DND-41 (cell line): ENCODE data around the gene COL23A1.

ENCODE experiments used
- ATAC-seq: fragments of 200-7000 bp; cut with Tn5 transposase; 3 replicates; pipeline ENCODE4 v1.9.1; 2021; ENCODE audit warnings: low read depth; ENCODE audit not compliant: insufficient read depth
- DNase-seq: peaks from one replicate; pipeline ENCODE4 v3.0.0-alpha.2; 2020
- H2AFZ ChIP-seq: 2 replicates; pipeline ENCODE4 v1.6.0; 2012; ENCODE audit warnings: low read depth, low read length
- H3K27ac ChIP-seq: 2 replicates; pipeline ENCODE4 v1.5.1; 2012; ENCODE audit warnings: low read length, inconsistent platforms
- H3K27me3 ChIP-seq: fragments of 200-600 bp; sonication (generic); 2 replicates; pipeline ENCODE4 v1.6.0; 2012; ENCODE audit warnings: low read length, mild to moderate bottlenecking, inconsistent platforms; ENCODE audit not compliant: insufficient read depth, poor library complexity
- H3K36me3 ChIP-seq: 2 replicates; pipeline ENCODE4 v1.5.1; 2012; ENCODE audit warnings: low read length, inconsistent platforms; ENCODE audit not compliant: insufficient read depth
- H3K4me1 ChIP-seq: 2 replicates; pipeline ENCODE4 v1.5.1; 2012; ENCODE audit warnings: mild to moderate bottlenecking, low read length; ENCODE audit not compliant: insufficient read depth
- H3K4me2 ChIP-seq: 2 replicates; pipeline ENCODE4 v1.6.0; 2012; ENCODE audit warnings: mild to moderate bottlenecking, moderate library complexity, low read length, inconsistent platforms; ENCODE audit not compliant: insufficient read depth
- H3K4me3 ChIP-seq, 2 experiments: fragments of 200-600 bp in 1 of 2; shearing (Covaris generic) in 1 of 2; 2 replicates each; pipeline ENCODE4 v1.5.1; 2012 to 2016; ENCODE audit warnings: inconsistent platforms in 2 of 2, low read length in 2 of 2, mild to moderate bottlenecking in 2 of 2, low read depth in 1 of 2, moderate library complexity in 1 of 2
- H3K79me2 ChIP-seq: 2 replicates; pipeline ENCODE4 v1.6.0; 2012; ENCODE audit warnings: low read length, inconsistent platforms; ENCODE audit not compliant: insufficient read depth
- H3K9ac ChIP-seq: 2 replicates; pipeline ENCODE4 v1.6.0; 2012; ENCODE audit warnings: low read depth, mild to moderate bottlenecking, inconsistent platforms, low read length, moderate library complexity
- H3K9me3 ChIP-seq: 2 replicates; pipeline ENCODE4 v1.5.1; 2012; ENCODE audit warnings: low read length, moderate library complexity, mild to moderate bottlenecking, inconsistent platforms; ENCODE audit not compliant: insufficient read depth, severe bottlenecking
- H4K20me1 ChIP-seq: 2 replicates; pipeline ENCODE4 v1.6.0; 2012; ENCODE audit warnings: low read length; ENCODE audit not compliant: insufficient read depth
- CTCF ChIP-seq: IDR thresholded peaks from 2 replicates; pipeline ENCODE4 v1.5.1; 2012; ENCODE audit warnings: borderline replicate concordance, low read length, moderate library complexity, mild to moderate bottlenecking; ENCODE audit not compliant: poor library complexity, severe bottlenecking; ENCODE audit errors: extremely low read depth
- EZH2 ChIP-seq: IDR thresholded peaks from 3 replicates; pipeline ENCODE4 v1.6.1; 2012; ENCODE audit warnings: borderline replicate concordance, low read depth, mild to moderate bottlenecking, moderate library complexity, low read length, inconsistent platforms; ENCODE audit not compliant: severe bottlenecking

COL23A1 gene

GRCh38 chr5:178476972-178477754 is 113.0 kb downstream of the COL23A1 start:
- peak overlapping the region; percentile 36; the same call in 1 of the 2 replicates for H2AFZ ChIP-seq
- H3K4me1 ChIP-seq, result peaks cover 8% of the 10 kb centered on the region; the same call in 1 of the 2 replicates
- H4K20me1 ChIP-seq, result no peaks in the 10 kb centered on the region
- H3K9ac ChIP-seq, result no peak overlapping the region
- no peak overlapping the region for H3K27ac ChIP-seq
- TF ChIP-seq CTCF (no peak), EZH2 (no peak)
- DNase-seq, result no peak
- no peak for ATAC-seq
- no peaks in the 10 kb centered on the region for H3K27me3 ChIP-seq
- H3K36me3 ChIP-seq, result no peaks in the 10 kb centered on the region
- H3K4me2 ChIP-seq, result no peak overlapping the region
- H3K9me3 ChIP-seq, result peaks cover 6% of the 10 kb centered on the region
- H3K79me2 ChIP-seq, result no peaks in the 10 kb centered on the region
- H3K4me3 ChIP-seq, result no peak overlapping the region

- ATAC-seq (no peak), DNase-seq (peak; percentile 18)
- Histone ChIP-seq H3K4me2 (no peak overlapping the region), H3K27ac (no peak overlapping the region), H4K20me1 (no peaks in the 10 kb centered on the region), H3K9ac (no peak overlapping the region), H3K36me3 (no peaks in the 10 kb centered on the region), H3K79me2 (no peaks in the 10 kb centered on the region), H3K9me3 (peaks cover 6% of the 10 kb centered on the region), H3K4me3 (no peak overlapping the region), H2AFZ (no peak overlapping the region), H3K27me3 (no peaks in the 10 kb centered on the region), H3K4me1 (peaks cover 8% of the 10 kb centered on the region; the same call in 1 of the 2 replicates)
- TF ChIP-seq EZH2, result no peak
- TF ChIP-seq CTCF, result no peak
These were observed 113.7 kb downstream of the COL23A1 start for GRCh38 chr5:178476531-178476930.

GRCh38 chr5:178475422-178475821 is 114.8 kb downstream of the COL23A1 start:
- Histone ChIP-seq H2AFZ (no peak overlapping the region), H3K27ac (no peak overlapping the region), H4K20me1 (no peaks in the 10 kb centered on the region), H3K79me2 (no peaks in the 10 kb centered on the region), H3K27me3 (no peaks in the 10 kb centered on the region), H3K9me3 (peaks cover 6% of the 10 kb centered on the region), H3K4me2 (no peak overlapping the region), H3K4me3 (no peak overlapping the region), H3K9ac (no peak overlapping the region), H3K36me3 (no peaks in the 10 kb centered on the region), H3K4me1 (peaks cover 8% of the 10 kb centered on the region; the same call in 1 of the 2 replicates)
- ATAC-seq, result no peak
- TF ChIP-seq EZH2, result no peak
- no peak for TF ChIP-seq CTCF
- no peak for DNase-seq
